ENCODE data around the gene MAFB. TPM values are rescaled to one million over a fixed set of nuclear protein-coding genes. Genes with fewer than 3 reads are reported as not detected.

MAFB gene
- total and polyA plus RNA-seq, 7 donors = 5.4 to 43.3 (median 18.6) TPM

DNA sequence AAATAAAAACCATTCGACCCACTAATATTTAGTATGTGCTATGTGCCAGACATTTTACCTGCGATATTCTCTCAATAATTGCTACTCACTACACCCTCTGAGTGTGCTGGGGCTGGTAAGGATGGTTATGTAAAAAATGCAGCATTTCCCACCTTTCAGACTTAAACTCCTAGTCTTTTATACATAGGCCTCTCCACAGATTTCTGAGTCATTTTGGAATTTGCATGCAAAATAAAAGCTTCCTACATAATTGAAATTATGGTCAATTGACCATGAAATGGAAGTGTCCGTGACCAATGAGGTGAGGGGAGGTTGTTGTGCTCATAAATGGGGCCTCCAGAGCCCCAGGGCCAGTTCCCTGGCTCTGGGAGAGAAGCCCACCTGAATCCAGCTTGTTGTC is 37.7 kb upstream of the MAFB start:
- no peaks in the 10 kb centered on the region for H3K27me3 ChIP-seq
- no peak for DNase-seq
- TF ChIP-seq EP300 (IDR thresholded peaks at IDR 0.05) = no peak
- no peak for TF ChIP-seq POLR2AphosphoS5 (IDR thresholded peaks at IDR 0.05)
- no peak for TF ChIP-seq POLR2A (IDR thresholded peaks at IDR 0.05)
- TF ChIP-seq, protein P1, sequence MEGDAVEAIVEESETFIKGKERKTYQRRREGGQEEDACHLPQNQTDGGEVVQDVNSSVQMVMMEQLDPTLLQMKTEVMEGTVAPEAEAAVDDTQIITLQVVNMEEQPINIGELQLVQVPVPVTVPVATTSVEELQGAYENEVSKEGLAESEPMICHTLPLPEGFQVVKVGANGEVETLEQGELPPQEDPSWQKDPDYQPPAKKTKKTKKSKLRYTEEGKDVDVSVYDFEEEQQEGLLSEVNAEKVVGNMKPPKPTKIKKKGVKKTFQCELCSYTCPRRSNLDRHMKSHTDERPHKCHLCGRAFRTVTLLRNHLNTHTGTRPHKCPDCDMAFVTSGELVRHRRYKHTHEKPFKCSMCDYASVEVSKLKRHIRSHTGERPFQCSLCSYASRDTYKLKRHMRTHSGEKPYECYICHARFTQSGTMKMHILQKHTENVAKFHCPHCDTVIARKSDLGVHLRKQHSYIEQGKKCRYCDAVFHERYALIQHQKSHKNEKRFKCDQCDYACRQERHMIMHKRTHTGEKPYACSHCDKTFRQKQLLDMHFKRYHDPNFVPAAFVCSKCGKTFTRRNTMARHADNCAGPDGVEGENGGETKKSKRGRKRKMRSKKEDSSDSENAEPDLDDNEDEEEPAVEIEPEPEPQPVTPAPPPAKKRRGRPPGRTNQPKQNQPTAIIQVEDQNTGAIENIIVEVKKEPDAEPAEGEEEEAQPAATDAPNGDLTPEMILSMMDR (IDR thresholded peaks at IDR 0.05) = no peak
- H3K4me1 ChIP-seq = no peaks in the 10 kb centered on the region
- intact Hi-C loops (cut with DNase I) = no loop called here
- no peak overlapping the region for H3K4me3 ChIP-seq
- H3K27ac ChIP-seq = no peak overlapping the region
- H3K36me3 ChIP-seq = no peaks in the 10 kb centered on the region
- no peaks in the 10 kb centered on the region for H3K9me3 ChIP-seq
- 66 to 85% methylated on average over 3 of the region's 3 CpGs for WGBS, 2 donors

DNA sequence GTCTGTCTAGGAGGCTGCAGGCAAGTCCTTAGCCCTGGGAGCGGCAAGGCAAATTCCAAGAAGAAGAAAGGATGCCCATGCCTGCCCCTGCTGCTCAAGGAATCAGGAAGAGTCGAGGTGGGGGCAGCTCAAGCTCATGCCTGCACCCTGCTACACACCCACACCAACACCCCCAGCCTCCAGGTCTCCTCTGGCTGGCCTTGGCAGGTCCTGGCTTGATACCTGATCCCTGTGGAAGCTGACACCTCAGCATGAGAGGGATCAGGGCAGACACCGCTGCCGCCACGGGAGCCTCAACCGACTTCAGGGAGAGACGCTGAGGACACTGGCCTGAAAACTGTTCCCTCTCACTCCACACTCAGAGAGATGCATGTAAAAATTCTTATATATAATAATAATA is 35.5 kb upstream of the MAFB start:
- 81 to 85% methylated on average over 7 of the region's 7 CpGs for WGBS, 2 donors
- H3K36me3 ChIP-seq = no peaks in the 10 kb centered on the region
- no peaks in the 10 kb centered on the region for H3K27me3 ChIP-seq
- no peak overlapping the region for H3K4me3 ChIP-seq
- H3K4me1 ChIP-seq = no peaks in the 10 kb centered on the region
- TF ChIP-seq POLR2A (IDR thresholded peaks at IDR 0.05) (no peak), EP300 (IDR thresholded peaks at IDR 0.05) (no peak), POLR2AphosphoS5 (IDR thresholded peaks at IDR 0.05) (no peak)
- TF ChIP-seq, protein P1 (IDR thresholded peaks at IDR 0.05) = no peak
- H3K27ac ChIP-seq = no peak overlapping the region
- intact Hi-C loops (cut with DNase I) = no loop called here
- H3K9me3 ChIP-seq = no peaks in the 10 kb centered on the region
- no peak for DNase-seq

DNA sequence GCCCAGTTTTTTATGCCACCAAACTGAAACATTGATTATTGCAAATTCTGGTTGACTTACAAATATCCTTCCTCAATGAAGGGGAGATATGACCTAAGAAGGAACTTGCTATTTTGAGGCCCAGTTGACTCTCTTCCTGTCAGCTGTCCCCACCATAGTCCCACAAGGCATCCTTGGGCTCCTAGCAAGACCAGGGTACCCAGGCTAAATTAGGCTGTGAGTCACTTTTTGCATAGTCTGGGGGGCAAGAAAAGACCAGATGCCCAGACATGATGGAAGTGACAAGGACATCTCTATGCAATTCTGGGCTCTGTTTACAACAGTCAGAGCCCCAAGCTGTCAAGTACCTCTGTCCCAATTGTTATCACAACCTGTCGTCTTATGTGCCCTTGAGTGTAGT is 31.8 kb upstream of the MAFB start:
- H3K4me3 ChIP-seq = no peak overlapping the region
- DNase-seq = no peak
- TF ChIP-seq, protein P1 (IDR thresholded peaks at IDR 0.05) = no peak
- TF ChIP-seq POLR2AphosphoS5 (IDR thresholded peaks at IDR 0.05) (no peak), POLR2A (IDR thresholded peaks at IDR 0.05) (no peak), EP300 (IDR thresholded peaks at IDR 0.05) (no peak)
- intact Hi-C loops (cut with DNase I) = no loop called here
- 65 to 91% methylated on average over 1 of the region's 1 CpG for WGBS, 2 donors
- peaks cover 0 to 3% (median 0%) of the 10 kb centered on the region in 3 donors for H3K27me3 ChIP-seq
- no peaks in the 10 kb centered on the region for H3K9me3 ChIP-seq
- no peaks in the 10 kb centered on the region for H3K36me3 ChIP-seq
- no peaks in the 10 kb centered on the region for H3K4me1 ChIP-seq
- H3K27ac ChIP-seq = no peak overlapping the region

DNA sequence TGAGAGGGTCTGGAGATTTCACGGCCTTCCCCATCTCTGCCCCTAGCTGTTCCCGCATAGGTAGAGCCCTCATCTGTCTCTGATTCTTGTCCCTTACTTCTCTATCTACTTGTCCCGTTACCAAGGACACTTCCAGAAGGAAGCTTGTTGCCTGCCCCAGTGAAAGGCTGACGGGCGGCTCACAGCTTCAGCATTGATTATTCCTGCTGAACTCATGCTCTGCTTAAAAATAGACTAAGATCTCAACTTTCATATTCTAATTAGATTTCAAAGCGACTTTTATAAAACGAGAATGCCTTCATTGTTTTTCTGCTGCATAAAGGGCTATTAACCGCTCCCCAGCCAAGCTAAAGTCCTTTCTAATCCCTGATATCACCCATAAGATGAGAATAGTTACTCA is 31.1 kb upstream of the MAFB start:
- no peak for TF ChIP-seq POLR2AphosphoS5 (IDR thresholded peaks at IDR 0.05)
- no peak for TF ChIP-seq EP300 (IDR thresholded peaks at IDR 0.05)
- TF ChIP-seq, protein P1 (IDR thresholded peaks at IDR 0.05) = no peak
- no peak for TF ChIP-seq POLR2A (IDR thresholded peaks at IDR 0.05)
- intact Hi-C loops (cut with DNase I) = no loop called here
- Histone ChIP-seq H3K9me3 (no peaks in the 10 kb centered on the region), H3K36me3 (no peaks in the 10 kb centered on the region), H3K4me1 (no peaks in the 10 kb centered on the region), H3K27me3 (peaks cover 0 to 3% (median 0%) of the 10 kb centered on the region in 3 donors), H3K27ac (no peak overlapping the region), H3K4me3 (no peak overlapping the region)
- 76 to 82% methylated on average over 8 of the region's 8 CpGs for WGBS, 2 donors
- DNase-seq = no peak
